Caco-2 (cell line): Measurements from ENCODE around the gene ACYP2. TPM values are rescaled to one million over a fixed set of nuclear protein-coding genes. Genes with fewer than 3 reads are reported as not detected.

ENCODE experiments used
- BruUV-seq: library from RNA; stranded (reverse); fragments of 400-500 nt; replicated peaks from 2 replicates; lab custom pipeline; 2021; lab: Mats Ljungman, UMichigan
- CTCF ChIA-PET: fragments of 300-600 bp; sonication (Branson Sonifier 250); formaldehyde crosslinking; loops from one replicate; lab custom pipeline; 2022; ENCODE audit warnings: antibody characterized with exemption; lab: Charles Lee
- POLR2A ChIA-PET: fragments of 300-600 bp; sonication (Branson Sonifier 250); formaldehyde crosslinking; loops from one replicate; lab custom pipeline; 2022; ENCODE audit warnings: antibody characterized with exemption; lab: Charles Lee
- DNase-seq, 2 experiments: peaks; one replicate each; pipeline versions ENCODE4 v3.0.0 to v3.0.0-alpha.2; 2020 to 2022
- H3K27me3 ChIP-seq: replicated peaks from 2 replicates; pipeline ENCODE4 v1.6.0; 2011; ENCODE audit warnings: low read length; ENCODE audit not compliant: control insufficient read depth, insufficient read depth
- H3K36me3 ChIP-seq: 2 replicates; pipeline ENCODE4 v1.5.1; 2011; ENCODE audit warnings: low read length; ENCODE audit not compliant: control insufficient read depth, insufficient read depth
- H3K4me1 ChIP-seq: fragments of 250-450 bp; sonication (Bioruptor Pico); 2 replicates; pipeline ENCODE4 v1.5.1; 2020; ENCODE audit warnings: mild to moderate bottlenecking
- H3K4me3 ChIP-seq: 2 replicates; pipeline ENCODE4 v1.5.1; 2011; ENCODE audit warnings: low read depth, mild to moderate bottlenecking, control low read depth, low read length
- H3K9me3 ChIP-seq: fragments of 250-450 bp; sonication (Bioruptor Pico); 2 replicates; pipeline ENCODE4 v1.5.1; 2020; ENCODE audit warnings: mild to moderate bottlenecking, moderate library complexity
- H3K27ac Mint-ChIP-seq: one replicate; pipeline ENCODE4 v1.8.0; 2022; ENCODE audit warnings: mixed read lengths; ENCODE audit not compliant: unreplicated experiment
- H3K27me3 Mint-ChIP-seq: one replicate; pipeline ENCODE4 v1.8.0; 2022; ENCODE audit warnings: mixed read lengths; ENCODE audit not compliant: insufficient read depth, unreplicated experiment
- H3K36me3 Mint-ChIP-seq: one replicate; pipeline ENCODE4 v1.8.0; 2022; ENCODE audit warnings: mild to moderate bottlenecking, mixed read lengths; ENCODE audit not compliant: insufficient read depth, unreplicated experiment
- H3K4me1 Mint-ChIP-seq: one replicate; pipeline ENCODE4 v1.8.0; 2022; ENCODE audit warnings: low read depth, mixed read lengths; ENCODE audit not compliant: unreplicated experiment
- H3K4me3 Mint-ChIP-seq: one replicate; pipeline ENCODE4 v1.8.0; 2022; ENCODE audit warnings: mild to moderate bottlenecking, moderate library complexity, mixed read lengths; ENCODE audit not compliant: unreplicated experiment
- H3K9me3 Mint-ChIP-seq: one replicate; pipeline ENCODE4 v1.8.0; 2022; ENCODE audit warnings: mixed read lengths; ENCODE audit not compliant: unreplicated experiment
- CTCF ChIP-seq, 2 experiments: fragments of 200-600 bp in 1 of 2; IDR thresholded peaks; 1 replicate in 1 of 2; 2 replicates in 1 of 2; pipeline versions ENCODE4 v1.5.1 to v1.8.0; 2011 to 2022; ENCODE audit warnings: antibody characterized with exemption in 1 of 2, control low read depth in 1 of 2, inconsistent platforms in 1 of 2, low read depth in 1 of 2, low read length in 1 of 2, mild to moderate bottlenecking in 1 of 2, moderate library complexity in 1 of 2; ENCODE audit not compliant: insufficient read depth in 1 of 2, severe bottlenecking in 1 of 2, unreplicated experiment in 1 of 2
- intact Hi-C: fragments of 100-400 bp; cut with micrococcal nuclease; formaldehyde crosslinking; loops from one replicate; pipeline ENCODE4 v1.10.0; 2022; ENCODE audit not compliant: unreplicated experiment
- total RNA-seq: library from RNA; stranded (reverse); gene quantifications from 2 replicates; pipeline ENCODE4 v1.2.3, GENCODE V29; 2022

ACYP2 gene
- total RNA-seq, 1 experiment from 2014 or later, result 4.1 TPM

GRCh38 chr2:54079331-54079730 is 36.1 kb upstream of the ACYP2 start:
- CTCF ChIA-PET, result no interaction called here
- H3K27me3 Mint-ChIP-seq, result no peaks in the 10 kb centered on the region

GRCh38 chr2:54081574-54081973 is 33.8 kb upstream of the ACYP2 start:
- no peaks in the 10 kb centered on the region for H3K4me1 Mint-ChIP-seq
- no peak overlapping the region for H3K4me3 ChIP-seq
- no peak for DNase-seq
- no peaks in the 10 kb centered on the region for H3K4me1 ChIP-seq
- no TSS peak for BruUV-seq
- H3K36me3 ChIP-seq, result no peaks in the 10 kb centered on the region
- intact Hi-C loops, result loop anchor here (5.0 to 10.0 kb wide), 2 partner anchors 107 to 169 kb away; partner anchors contain the start of gene PSME4
- no peak for TF ChIP-seq CTCF (IDR thresholded peaks at IDR 0.05; ENCODE audit: insufficient read depth in 1 of 2, low read depth in 1 of 2, low read length in 1 of 2, severe bottlenecking in 1 of 2, unreplicated experiment in 1 of 2)
- H3K36me3 Mint-ChIP-seq, result no peaks in the 10 kb centered on the region
- H3K4me3 Mint-ChIP-seq, result no peak overlapping the region
- H3K27ac Mint-ChIP-seq, result no peak overlapping the region
- H3K27me3 ChIP-seq, result 0 out of 2 replicates have a peak, but pooled peaks cover 1% of the 10 kb centered on the region
- H3K27me3 Mint-ChIP-seq, result peaks cover 2% of the 10 kb centered on the region
- POLR2A ChIA-PET, result no interaction called here
- CTCF ChIA-PET, result no interaction called here
- no peaks in the 10 kb centered on the region for H3K9me3 Mint-ChIP-seq
- no peaks in the 10 kb centered on the region for H3K9me3 ChIP-seq

More at GRCh38 chr2:54079331-54079730, 36.1 kb upstream of the ACYP2 start:
- no peaks in the 10 kb centered on the region for H3K9me3 ChIP-seq
- Mint-ChIP-seq H3K9me3 (no peaks in the 10 kb centered on the region), H3K27ac (no peak overlapping the region), H3K36me3 (no peaks in the 10 kb centered on the region), H3K4me3 (no peak overlapping the region), H3K4me1 (no peaks in the 10 kb centered on the region)
- no peaks in the 10 kb centered on the region for H3K4me1 ChIP-seq
- no peaks in the 10 kb centered on the region for H3K27me3 ChIP-seq
- H3K4me3 ChIP-seq, result no peak overlapping the region
- DNase-seq, result no peak
- no peaks in the 10 kb centered on the region for H3K36me3 ChIP-seq
- POLR2A ChIA-PET, result no interaction called here
- TF ChIP-seq CTCF (IDR thresholded peaks at IDR 0.05; ENCODE audit: insufficient read depth in 1 of 2, low read depth in 1 of 2, low read length in 1 of 2, severe bottlenecking in 1 of 2, unreplicated experiment in 1 of 2), result no peak
- intact Hi-C loops, result no loop called here
- no TSS peak for BruUV-seq

GRCh38 chr2:54083021-54083420 is 32.4 kb upstream of the ACYP2 start:
- TF ChIP-seq CTCF (IDR thresholded peaks at IDR 0.05; ENCODE audit: insufficient read depth in 1 of 2, low read depth in 1 of 2, low read length in 1 of 2, severe bottlenecking in 1 of 2, unreplicated experiment in 1 of 2), result no peak
- no peak overlapping the region for H3K27ac Mint-ChIP-seq
- H3K4me1 Mint-ChIP-seq, result peaks cover 7% of the 10 kb centered on the region
- Histone ChIP-seq H3K9me3 (no peaks in the 10 kb centered on the region), H3K36me3 (no peaks in the 10 kb centered on the region), H3K4me1 (peaks cover 3% of the 10 kb centered on the region), H3K27me3 (0 out of 2 replicates have a peak, but pooled peaks cover 1% of the 10 kb centered on the region), H3K4me3 (no peak overlapping the region)
- ChIA-PET POLR2A (no interaction called here), CTCF (no interaction called here)
- no peak for DNase-seq
- H3K9me3 Mint-ChIP-seq, result no peaks in the 10 kb centered on the region
- BruUV-seq, result no TSS peak
- H3K4me3 Mint-ChIP-seq, result no peak overlapping the region
- peaks cover 2% of the 10 kb centered on the region for H3K27me3 Mint-ChIP-seq
- intact Hi-C loops, result loop anchor here (5.0 to 10.0 kb wide), 2 partner anchors 108 to 171 kb away; partner anchors contain the start of gene PSME4
- H3K36me3 Mint-ChIP-seq, result no peaks in the 10 kb centered on the region
